ENCODE results near the gene GET4. TPM values are rescaled to one million over a fixed set of nuclear protein-coding genes. Genes with fewer than 3 reads are reported as not detected.

Gene GET4
- total RNA-seq, 2 donors from 2014 or later = 34.8 to 42.2 TPM

DNA sequence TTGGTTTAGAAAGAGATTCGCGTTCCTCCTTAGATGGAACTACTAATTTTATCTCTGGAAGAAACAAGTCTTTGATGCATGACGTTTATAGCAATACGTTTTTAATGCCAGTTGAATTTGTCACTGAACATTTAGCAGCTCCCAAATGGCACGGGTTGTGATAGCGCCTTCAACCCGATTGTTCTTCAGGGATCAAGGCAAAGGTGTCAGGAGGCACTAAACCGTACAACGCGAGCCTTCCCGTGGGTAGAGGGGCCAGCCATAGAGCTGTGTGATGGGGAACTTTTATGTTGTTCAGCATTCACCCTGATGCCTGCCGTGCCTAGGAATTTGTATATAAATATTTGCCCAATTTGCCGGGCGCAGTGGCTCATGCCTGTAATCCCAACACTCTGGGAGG lies 3.4 kb downstream of the GET4 start:
- no peak for ATAC-seq
- peaks cover 74% of the 10 kb centered on the region for H3K4me1 ChIP-seq
- H3K27ac ChIP-seq = peak overlapping the region in 2 of 4 donors; percentile 6 to 51
- H3K27me3 ChIP-seq = no peaks in the 10 kb centered on the region
- 51 to 73% methylated on average over 14 of the region's 14 CpGs for WGBS, 2 donors
- intact Hi-C loops (cut with DNase I) = no loop called here
- DNase-seq = no peak
- H3K4me3 ChIP-seq = no peak overlapping the region
- H3K9me3 ChIP-seq = no peaks in the 10 kb centered on the region
- no peak for TF ChIP-seq POLR2A (IDR thresholded peaks at IDR 0.05)
- TF ChIP-seq, protein P1, sequence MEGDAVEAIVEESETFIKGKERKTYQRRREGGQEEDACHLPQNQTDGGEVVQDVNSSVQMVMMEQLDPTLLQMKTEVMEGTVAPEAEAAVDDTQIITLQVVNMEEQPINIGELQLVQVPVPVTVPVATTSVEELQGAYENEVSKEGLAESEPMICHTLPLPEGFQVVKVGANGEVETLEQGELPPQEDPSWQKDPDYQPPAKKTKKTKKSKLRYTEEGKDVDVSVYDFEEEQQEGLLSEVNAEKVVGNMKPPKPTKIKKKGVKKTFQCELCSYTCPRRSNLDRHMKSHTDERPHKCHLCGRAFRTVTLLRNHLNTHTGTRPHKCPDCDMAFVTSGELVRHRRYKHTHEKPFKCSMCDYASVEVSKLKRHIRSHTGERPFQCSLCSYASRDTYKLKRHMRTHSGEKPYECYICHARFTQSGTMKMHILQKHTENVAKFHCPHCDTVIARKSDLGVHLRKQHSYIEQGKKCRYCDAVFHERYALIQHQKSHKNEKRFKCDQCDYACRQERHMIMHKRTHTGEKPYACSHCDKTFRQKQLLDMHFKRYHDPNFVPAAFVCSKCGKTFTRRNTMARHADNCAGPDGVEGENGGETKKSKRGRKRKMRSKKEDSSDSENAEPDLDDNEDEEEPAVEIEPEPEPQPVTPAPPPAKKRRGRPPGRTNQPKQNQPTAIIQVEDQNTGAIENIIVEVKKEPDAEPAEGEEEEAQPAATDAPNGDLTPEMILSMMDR (IDR thresholded peaks at IDR 0.05) = no peak
- H3K36me3 ChIP-seq (replicated peaks in 1 of 2; ENCODE audit: insufficient read depth in 1 of 2, low read depth in 2 of 2) = no peaks in the 10 kb centered on the region

DNA sequence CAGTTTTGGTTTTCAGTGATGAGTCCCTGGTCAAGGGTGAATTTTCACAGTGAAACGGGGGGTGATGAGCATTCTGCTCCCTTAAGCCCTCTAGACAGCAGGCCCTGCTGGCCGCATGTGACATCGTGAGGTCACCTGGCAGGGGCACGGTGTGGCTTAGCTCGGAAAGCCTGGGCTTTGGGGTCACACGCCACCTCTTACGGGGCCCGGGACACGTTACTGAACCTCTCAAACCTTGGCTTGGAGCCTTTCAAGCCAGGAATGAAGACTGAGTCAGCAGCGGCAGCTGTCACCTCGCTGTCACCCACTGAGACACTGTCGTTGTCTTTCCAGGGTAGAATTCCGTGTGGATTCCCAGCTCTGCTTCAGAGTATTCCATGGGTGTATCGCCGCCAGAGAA lies 4.1 kb downstream of the GET4 start:
- DNase-seq = no peak
- Histone ChIP-seq H3K36me3 (replicated peaks in 1 of 2; ENCODE audit: insufficient read depth in 1 of 2, low read depth in 2 of 2) (no peaks in the 10 kb centered on the region), H3K4me1 (peaks cover 74% of the 10 kb centered on the region), H3K27me3 (no peaks in the 10 kb centered on the region), H3K27ac (peak overlapping the region in 1 of 4 donors; percentile 6), H3K9me3 (no peaks in the 10 kb centered on the region), H3K4me3 (no peak overlapping the region)
- 76 to 84% methylated on average over 15 of the region's 15 CpGs for WGBS, 2 donors
- TF ChIP-seq, protein P1 (IDR thresholded peaks at IDR 0.05) = no peak
- no peak for TF ChIP-seq POLR2A (IDR thresholded peaks at IDR 0.05)
- intact Hi-C loops (cut with DNase I) = no loop called here
- no peak for ATAC-seq

DNA sequence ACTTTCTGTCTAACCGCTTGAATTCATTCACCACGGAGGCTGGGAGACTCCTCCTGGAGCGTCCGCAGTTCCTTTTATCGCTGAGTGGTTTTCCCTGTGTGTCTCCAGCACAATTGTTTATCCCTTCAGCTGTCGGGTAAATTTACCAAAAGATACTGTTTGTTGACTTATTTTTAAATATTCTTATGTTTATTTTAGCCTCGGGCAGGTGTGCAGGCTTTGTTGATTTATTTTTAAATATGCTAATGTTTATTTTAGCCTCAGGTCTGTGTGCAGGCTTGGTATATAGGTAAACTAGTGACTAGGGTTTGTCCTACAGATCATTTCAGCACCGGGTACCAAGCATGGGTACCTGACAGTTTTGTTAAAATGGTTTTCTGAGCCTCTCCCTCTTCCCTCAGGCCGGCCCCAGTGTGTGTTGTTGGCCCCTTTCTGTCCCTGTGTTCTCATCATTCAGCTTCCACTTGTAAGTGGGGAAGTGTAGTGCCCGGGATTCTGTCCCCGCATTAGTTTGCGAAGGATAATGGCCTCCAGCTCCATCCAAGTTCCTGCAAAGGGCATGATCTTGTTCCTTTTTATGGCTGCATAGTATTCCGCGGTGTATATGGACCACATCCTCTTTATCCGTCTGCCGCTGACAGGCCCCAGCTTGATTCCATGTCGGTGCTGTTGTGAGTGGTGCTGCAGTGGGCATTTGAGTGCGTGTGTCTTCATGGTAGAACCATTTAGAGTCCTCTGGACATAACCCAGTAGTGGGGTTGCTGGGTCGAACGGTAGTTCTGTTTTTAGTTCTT lies 5.3 kb downstream of the GET4 start:
- TF ChIP-seq, protein P1 (IDR thresholded peaks at IDR 0.05) = no peak
- TF ChIP-seq POLR2A (IDR thresholded peaks at IDR 0.05) = no peak
- 71 to 75% methylated on average over 20 of the region's 20 CpGs for WGBS, 2 donors
- peaks cover 0 to 1% of the 10 kb centered on the region in 2 donors for H3K36me3 ChIP-seq (replicated peaks in 1 of 2; ENCODE audit: insufficient read depth in 1 of 2, low read depth in 2 of 2)
- no peak for ATAC-seq
- H3K9me3 ChIP-seq = no peaks in the 10 kb centered on the region
- DNase-seq = no peak
- intact Hi-C loops (cut with DNase I) = no loop called here
- H3K4me3 ChIP-seq = no peak overlapping the region
- H3K27ac ChIP-seq = peak overlapping the region in 2 of 4 donors; percentile 23 to 51
- peaks cover 80% of the 10 kb centered on the region for H3K4me1 ChIP-seq
- H3K27me3 ChIP-seq = no peaks in the 10 kb centered on the region

DNA sequence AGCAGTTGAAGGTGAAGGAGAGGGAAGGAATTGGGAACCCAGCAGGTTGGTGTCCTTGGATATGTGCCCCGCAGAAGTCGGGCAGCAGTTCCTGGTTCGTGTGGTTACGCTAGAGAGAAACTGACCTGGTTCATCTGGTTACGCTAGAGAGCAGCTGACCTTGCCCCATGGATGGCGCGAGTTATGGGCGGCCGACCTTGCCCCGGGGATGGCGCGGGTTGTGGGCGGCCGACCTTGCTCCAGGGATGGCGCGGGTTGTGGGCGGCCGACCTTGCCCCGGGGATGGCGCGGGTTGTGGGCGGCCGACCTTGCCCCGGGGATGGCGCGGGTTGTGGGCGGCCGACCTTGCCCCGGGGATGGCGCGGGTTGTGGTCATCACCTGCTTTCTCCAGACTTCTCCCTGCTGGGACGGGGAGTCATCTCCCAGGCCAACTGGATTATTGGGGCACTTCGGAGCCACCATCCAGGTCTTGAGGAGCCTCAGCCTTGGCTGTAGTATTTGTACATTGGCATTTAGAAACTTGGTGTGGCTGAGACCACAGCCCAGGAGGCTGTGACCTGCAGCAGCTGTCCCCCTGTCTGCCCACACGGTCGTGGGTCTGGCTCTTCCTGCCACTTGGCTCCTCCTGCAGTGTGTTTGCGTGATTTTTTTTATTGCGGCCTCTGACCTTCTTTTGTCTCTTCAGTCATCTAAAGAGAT lies 6.1 kb downstream of the GET4 start:
- intact Hi-C loops (cut with DNase I) = no loop called here
- ATAC-seq = no peak
- peaks cover 0 to 7% of the 10 kb centered on the region in 2 donors for H3K36me3 ChIP-seq (replicated peaks in 1 of 2; ENCODE audit: insufficient read depth in 1 of 2, low read depth in 2 of 2)

More for the DNA sequence above, 6.1 kb downstream of the GET4 start:
- WGBS, 2 donors = 58 to 69% methylated on average over 24 to 35 of the region's 37 CpGs
- H3K4me3 ChIP-seq = no peak overlapping the region
- no peaks in the 10 kb centered on the region for H3K27me3 ChIP-seq
- peak overlapping the region in 3 of 4 donors; percentile 23 to 51 (median 49) for H3K27ac ChIP-seq
- DNase-seq = peak in 3 of 4 donors; percentile 42 to 62 (median 60)
- peaks cover 81% of the 10 kb centered on the region for H3K4me1 ChIP-seq
- H3K9me3 ChIP-seq = no peaks in the 10 kb centered on the region
- TF ChIP-seq, protein P1 (IDR thresholded peaks at IDR 0.05) = no peak

Measured in body of pancreas (tissue), 4 donors.